HL-60 (cell line): ENCODE measurements around the gene DNM3.

Experiments used
- DNase-seq, 2 experiments: peaks; one replicate each; pipeline ENCODE4 v3.0.0-alpha.2; 2010 to 2020; ENCODE audit warnings: low read depth in 1 of 2, low spot score in 1 of 2
- H3K27ac ChIP-seq: fragments of 250-450 bp; sonication (Bioruptor Pico); replicated peaks from 2 replicates; pipeline ENCODE4 v1.5.1; 2020; ENCODE audit warnings: mild to moderate bottlenecking, moderate library complexity
- H3K27me3 ChIP-seq: fragments of 250-450 bp; sonication (Bioruptor Pico); 2 replicates; pipeline ENCODE4 v1.5.1; 2021; ENCODE audit warnings: mild to moderate bottlenecking, moderate library complexity; ENCODE audit not compliant: insufficient read depth, poor library complexity, severe bottlenecking
- H3K4me3 ChIP-seq: replicated peaks from 2 replicates; pipeline ENCODE4 v1.5.1; 2011; ENCODE audit warnings: mild to moderate bottlenecking, control low read depth, low read length; ENCODE audit not compliant: insufficient read depth
- GABPA ChIP-seq: IDR thresholded peaks from 2 replicates; pipeline ENCODE4 v1.6.1; 2012; ENCODE audit warnings: low read depth
- POLR2AphosphoS5 ChIP-seq: IDR thresholded peaks from 2 replicates; pipeline ENCODE4 v1.6.1; 2012; ENCODE audit warnings: low read depth
- SPI1 ChIP-seq: IDR thresholded peaks from 2 replicates; pipeline ENCODE4 v1.6.1; 2012; ENCODE audit warnings: low read depth, mild to moderate bottlenecking, borderline replicate concordance
- TF ChIP-seq, protein P1 (sequence below): IDR thresholded peaks from one replicate; pipeline ENCODE4 v1.5.1; 2011; ENCODE audit warnings: low read length, control low read depth, inconsistent platforms; ENCODE audit not compliant: insufficient read depth
- TF ChIP-seq, protein P2 (sequence below): IDR thresholded peaks from 2 replicates; pipeline ENCODE4 v1.6.1; 2012; ENCODE audit warnings: low read depth; ENCODE audit not compliant: insufficient replicate concordance

Gene DNM3

DNA sequence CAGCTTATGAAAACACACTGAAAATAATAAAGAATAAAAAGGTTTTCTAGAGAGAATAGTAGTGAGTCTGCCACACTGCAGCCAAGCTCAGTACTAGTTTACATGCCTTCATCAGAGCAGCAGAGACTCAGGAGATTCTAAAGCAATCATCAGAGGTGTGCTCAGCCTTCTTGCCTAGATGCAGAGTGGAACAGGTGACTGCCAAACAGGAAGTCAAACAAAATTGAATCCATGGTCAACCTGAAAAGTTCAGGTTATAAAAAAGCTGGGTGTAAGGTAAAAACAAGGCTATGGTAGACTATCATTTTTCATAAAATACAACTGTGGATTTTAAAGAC lies 413.9 kb downstream of the DNM3 start:
- no peak overlapping the region for H3K4me3 ChIP-seq
- DNase-seq, result no peak
- H3K27me3 ChIP-seq, result no peaks in the 10 kb centered on the region
- TF ChIP-seq, protein P1, sequence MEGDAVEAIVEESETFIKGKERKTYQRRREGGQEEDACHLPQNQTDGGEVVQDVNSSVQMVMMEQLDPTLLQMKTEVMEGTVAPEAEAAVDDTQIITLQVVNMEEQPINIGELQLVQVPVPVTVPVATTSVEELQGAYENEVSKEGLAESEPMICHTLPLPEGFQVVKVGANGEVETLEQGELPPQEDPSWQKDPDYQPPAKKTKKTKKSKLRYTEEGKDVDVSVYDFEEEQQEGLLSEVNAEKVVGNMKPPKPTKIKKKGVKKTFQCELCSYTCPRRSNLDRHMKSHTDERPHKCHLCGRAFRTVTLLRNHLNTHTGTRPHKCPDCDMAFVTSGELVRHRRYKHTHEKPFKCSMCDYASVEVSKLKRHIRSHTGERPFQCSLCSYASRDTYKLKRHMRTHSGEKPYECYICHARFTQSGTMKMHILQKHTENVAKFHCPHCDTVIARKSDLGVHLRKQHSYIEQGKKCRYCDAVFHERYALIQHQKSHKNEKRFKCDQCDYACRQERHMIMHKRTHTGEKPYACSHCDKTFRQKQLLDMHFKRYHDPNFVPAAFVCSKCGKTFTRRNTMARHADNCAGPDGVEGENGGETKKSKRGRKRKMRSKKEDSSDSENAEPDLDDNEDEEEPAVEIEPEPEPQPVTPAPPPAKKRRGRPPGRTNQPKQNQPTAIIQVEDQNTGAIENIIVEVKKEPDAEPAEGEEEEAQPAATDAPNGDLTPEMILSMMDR, result no peak
- no peak for TF ChIP-seq SPI1
- TF ChIP-seq, protein P2, sequence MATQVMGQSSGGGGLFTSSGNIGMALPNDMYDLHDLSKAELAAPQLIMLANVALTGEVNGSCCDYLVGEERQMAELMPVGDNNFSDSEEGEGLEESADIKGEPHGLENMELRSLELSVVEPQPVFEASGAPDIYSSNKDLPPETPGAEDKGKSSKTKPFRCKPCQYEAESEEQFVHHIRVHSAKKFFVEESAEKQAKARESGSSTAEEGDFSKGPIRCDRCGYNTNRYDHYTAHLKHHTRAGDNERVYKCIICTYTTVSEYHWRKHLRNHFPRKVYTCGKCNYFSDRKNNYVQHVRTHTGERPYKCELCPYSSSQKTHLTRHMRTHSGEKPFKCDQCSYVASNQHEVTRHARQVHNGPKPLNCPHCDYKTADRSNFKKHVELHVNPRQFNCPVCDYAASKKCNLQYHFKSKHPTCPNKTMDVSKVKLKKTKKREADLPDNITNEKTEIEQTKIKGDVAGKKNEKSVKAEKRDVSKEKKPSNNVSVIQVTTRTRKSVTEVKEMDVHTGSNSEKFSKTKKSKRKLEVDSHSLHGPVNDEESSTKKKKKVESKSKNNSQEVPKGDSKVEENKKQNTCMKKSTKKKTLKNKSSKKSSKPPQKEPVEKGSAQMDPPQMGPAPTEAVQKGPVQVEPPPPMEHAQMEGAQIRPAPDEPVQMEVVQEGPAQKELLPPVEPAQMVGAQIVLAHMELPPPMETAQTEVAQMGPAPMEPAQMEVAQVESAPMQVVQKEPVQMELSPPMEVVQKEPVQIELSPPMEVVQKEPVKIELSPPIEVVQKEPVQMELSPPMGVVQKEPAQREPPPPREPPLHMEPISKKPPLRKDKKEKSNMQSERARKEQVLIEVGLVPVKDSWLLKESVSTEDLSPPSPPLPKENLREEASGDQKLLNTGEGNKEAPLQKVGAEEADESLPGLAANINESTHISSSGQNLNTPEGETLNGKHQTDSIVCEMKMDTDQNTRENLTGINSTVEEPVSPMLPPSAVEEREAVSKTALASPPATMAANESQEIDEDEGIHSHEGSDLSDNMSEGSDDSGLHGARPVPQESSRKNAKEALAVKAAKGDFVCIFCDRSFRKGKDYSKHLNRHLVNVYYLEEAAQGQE, result no peak
- TF ChIP-seq POLR2AphosphoS5, result no peak
- TF ChIP-seq GABPA, result no peak
- no peak overlapping the region for H3K27ac ChIP-seq

- TF ChIP-seq SPI1, result no peak
- no peak for TF ChIP-seq POLR2AphosphoS5
- TF ChIP-seq GABPA, result no peak
- TF ChIP-seq, protein P1, result no peak
- TF ChIP-seq, protein P2, result no peak
- H3K4me3 ChIP-seq, result no peak overlapping the region
- no peak for DNase-seq
- H3K27ac ChIP-seq, result no peak overlapping the region
- H3K27me3 ChIP-seq, result peaks cover 4% of the 10 kb centered on the region
Observed at GRCh38 chr1:172265905-172266304, 424.6 kb downstream of the DNM3 start.

DNA sequence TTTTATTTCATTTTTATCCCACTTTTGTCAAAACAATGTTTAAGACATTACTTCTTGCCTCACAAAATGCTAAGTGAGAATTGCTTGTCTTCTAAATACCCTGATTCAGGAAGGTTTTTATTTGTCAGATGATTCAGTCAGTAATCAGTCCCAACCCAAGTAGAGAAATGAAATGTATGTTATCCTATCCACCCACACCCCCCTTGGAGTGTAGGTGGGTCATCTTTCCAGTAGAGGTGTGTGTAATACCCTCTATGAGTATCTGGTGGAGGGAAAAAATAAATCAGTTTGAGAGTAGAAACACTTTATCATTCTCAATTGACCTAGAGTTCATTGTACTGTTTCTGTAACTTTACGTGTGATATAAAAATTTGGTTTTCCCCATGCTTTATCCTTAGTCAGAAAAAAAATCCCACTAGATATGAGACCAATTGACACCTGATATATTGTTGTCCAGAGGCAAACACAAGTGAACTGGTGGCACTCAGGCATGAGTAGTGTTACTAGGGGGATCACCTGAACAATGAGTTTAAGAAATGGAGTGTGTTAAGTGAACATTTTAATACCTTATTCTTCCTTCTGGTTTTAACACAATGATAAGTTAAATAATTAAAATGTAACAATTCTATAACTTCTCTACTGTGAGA lies 425.4 kb downstream of the DNM3 start:
- H3K4me3 ChIP-seq, result no peak overlapping the region
- TF ChIP-seq, protein P1, result no peak
- TF ChIP-seq, protein P2, result no peak
- no peak for TF ChIP-seq SPI1
- TF ChIP-seq POLR2AphosphoS5, result no peak
- TF ChIP-seq GABPA, result no peak
- no peak overlapping the region for H3K27ac ChIP-seq
- H3K27me3 ChIP-seq, result peaks cover 4% of the 10 kb centered on the region
- no peak for DNase-seq
